A673 (cell line): ENCODE measurements around the gene PROCR. TPM values are rescaled to one million over a fixed set of nuclear protein-coding genes. Genes with fewer than 3 reads are reported as not detected.

Source experiments
- BruUV-seq: library from RNA; stranded (reverse); fragments of 400-500 nt; replicated peaks from 2 replicates; lab custom pipeline; 2021; lab: Mats Ljungman, UMichigan
- CTCF ChIA-PET: fragments of 300-600 bp; sonication (Branson Sonifier 250); formaldehyde crosslinking; loops from one replicate; lab custom pipeline; 2022; ENCODE audit warnings: antibody characterized with exemption; lab: Charles Lee
- POLR2A ChIA-PET: fragments of 300-600 bp; sonication (Branson Sonifier 250); formaldehyde crosslinking; loops from one replicate; lab custom pipeline; 2022; ENCODE audit warnings: antibody characterized with exemption; ENCODE audit not compliant: low non-redundant PET; lab: Charles Lee
- DNase-seq: peaks from one replicate; pipeline ENCODE4 v3.0.0-alpha.2; 2015; ENCODE audit warnings: low spot score
- H3K27ac ChIP-seq: fragments of 200-600 bp; sonication (generic); 2 replicates; pipeline ENCODE4 v1.5.1; 2016; ENCODE audit warnings: mixed run types, low read depth, mild to moderate bottlenecking, mixed read lengths, antibody characterized with exemption, low read length; ENCODE audit not compliant: poor library complexity, severe bottlenecking
- H3K27me3 ChIP-seq: fragments of 200-600 bp; sonication (generic); replicated peaks from 2 replicates; pipeline ENCODE4 v1.6.1; 2017; ENCODE audit warnings: mixed run types, low read depth, mild to moderate bottlenecking, mixed read lengths, antibody characterized with exemption, low read length; ENCODE audit not compliant: insufficient read depth, poor library complexity
- H3K36me3 ChIP-seq: fragments of 200-600 bp; sonication (generic); 2 replicates; pipeline ENCODE4 v1.6.1; 2016; ENCODE audit warnings: mixed run types, mild to moderate bottlenecking, mixed read lengths, antibody characterized with exemption, low read length; ENCODE audit not compliant: insufficient read depth, poor library complexity, severe bottlenecking
- H3K4me1 ChIP-seq: fragments of 200-600 bp; sonication (generic); 2 replicates; pipeline ENCODE4 v1.6.1; 2017; ENCODE audit warnings: mixed run types, mild to moderate bottlenecking, mixed read lengths, antibody characterized with exemption, low read length; ENCODE audit not compliant: insufficient read depth, poor library complexity, severe bottlenecking
- H3K4me3 ChIP-seq: fragments of 200-600 bp; sonication (generic); 2 replicates; pipeline ENCODE4 v1.5.1; 2016; ENCODE audit warnings: low read depth, mixed run types, mild to moderate bottlenecking, mixed read lengths, low read length; ENCODE audit not compliant: poor library complexity, severe bottlenecking
- H3K9me3 ChIP-seq: fragments of 200-600 bp; sonication (generic); 2 replicates; pipeline ENCODE4 v1.6.1; 2016; ENCODE audit warnings: mixed run types, low read depth, mild to moderate bottlenecking, mixed read lengths, antibody characterized with exemption, low read length; ENCODE audit not compliant: poor library complexity, severe bottlenecking
- EZH2 ChIP-seq: fragments of 200-600 bp; sonication (generic); IDR thresholded peaks from 2 replicates; pipeline ENCODE4 v1.6.1; 2017; ENCODE audit warnings: borderline replicate concordance, low read depth, mild to moderate bottlenecking, mixed read lengths, antibody characterized with exemption, low read length; ENCODE audit not compliant: poor library complexity, severe bottlenecking
- intact Hi-C: fragments of 100-400 bp; cut with micrococcal nuclease; formaldehyde crosslinking; loops from one replicate; pipeline ENCODE4 v1.10.0; 2022; ENCODE audit not compliant: unreplicated experiment
- total RNA-seq: library from RNA; stranded (reverse); gene quantifications from 2 replicates; pipeline ENCODE4 v1.2.3, GENCODE V29; 2021
- TF ChIP-seq, protein P1 (sequence below): fragments of 300-800, 200-600 bp; sonication (generic); conservative IDR thresholded peaks from 2 replicates; pipeline ENCODE4 v1.5.1; 2017; ENCODE audit warnings: low read depth, mild to moderate bottlenecking, antibody characterized with exemption, low read length, moderate library complexity, mixed read lengths

Gene PROCR
- total RNA-seq, 1 experiment from 2014 or later: 0.58 TPM

DNA sequence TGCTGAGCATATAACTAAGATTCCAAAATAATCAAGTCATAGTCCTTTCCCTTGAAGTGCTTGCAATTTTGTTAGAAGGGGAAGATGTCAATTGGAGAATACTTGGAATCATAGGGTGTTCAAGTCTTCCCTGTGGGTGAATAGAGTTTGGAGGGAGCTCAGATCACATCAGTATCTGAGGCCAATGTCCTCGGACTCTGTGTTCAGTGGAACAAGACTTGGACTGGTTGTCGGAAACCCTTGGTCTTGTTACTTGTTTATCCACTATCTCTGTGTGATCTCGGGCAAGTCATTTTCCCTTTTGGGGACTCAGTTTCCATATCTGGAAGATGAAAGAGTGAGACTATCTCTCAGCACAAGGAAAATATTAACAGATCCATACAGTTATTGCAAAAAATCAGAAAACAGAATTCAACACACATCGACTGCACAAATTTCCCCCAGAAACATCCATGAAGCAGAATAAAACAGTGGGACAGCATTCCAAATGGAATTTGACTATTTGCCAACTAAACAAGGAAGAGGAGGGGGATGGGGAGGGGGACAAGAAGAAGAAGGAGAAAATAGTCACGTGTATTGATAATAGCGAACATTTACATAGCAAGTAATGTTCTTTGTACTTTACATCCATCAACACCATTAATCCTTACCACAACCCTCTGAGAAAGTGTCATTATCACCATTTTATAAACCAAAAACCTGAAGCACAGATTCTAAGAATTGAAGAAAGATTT lies 20.9 kb upstream of the PROCR start:
- intact Hi-C loops: no loop called here
- TF ChIP-seq EZH2: no peak
- TF ChIP-seq, protein P1, sequence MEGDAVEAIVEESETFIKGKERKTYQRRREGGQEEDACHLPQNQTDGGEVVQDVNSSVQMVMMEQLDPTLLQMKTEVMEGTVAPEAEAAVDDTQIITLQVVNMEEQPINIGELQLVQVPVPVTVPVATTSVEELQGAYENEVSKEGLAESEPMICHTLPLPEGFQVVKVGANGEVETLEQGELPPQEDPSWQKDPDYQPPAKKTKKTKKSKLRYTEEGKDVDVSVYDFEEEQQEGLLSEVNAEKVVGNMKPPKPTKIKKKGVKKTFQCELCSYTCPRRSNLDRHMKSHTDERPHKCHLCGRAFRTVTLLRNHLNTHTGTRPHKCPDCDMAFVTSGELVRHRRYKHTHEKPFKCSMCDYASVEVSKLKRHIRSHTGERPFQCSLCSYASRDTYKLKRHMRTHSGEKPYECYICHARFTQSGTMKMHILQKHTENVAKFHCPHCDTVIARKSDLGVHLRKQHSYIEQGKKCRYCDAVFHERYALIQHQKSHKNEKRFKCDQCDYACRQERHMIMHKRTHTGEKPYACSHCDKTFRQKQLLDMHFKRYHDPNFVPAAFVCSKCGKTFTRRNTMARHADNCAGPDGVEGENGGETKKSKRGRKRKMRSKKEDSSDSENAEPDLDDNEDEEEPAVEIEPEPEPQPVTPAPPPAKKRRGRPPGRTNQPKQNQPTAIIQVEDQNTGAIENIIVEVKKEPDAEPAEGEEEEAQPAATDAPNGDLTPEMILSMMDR: no peak
- Histone ChIP-seq H3K27me3 (no peaks in the 10 kb centered on the region), H3K4me1 (no peaks in the 10 kb centered on the region), H3K9me3 (no peaks in the 10 kb centered on the region), H3K27ac (no peak overlapping the region), H3K36me3 (no peaks in the 10 kb centered on the region), H3K4me3 (no peak overlapping the region)
- CTCF ChIA-PET: interaction anchor here (0.6 kb wide), 1 partner anchor 54 kb away, joined by 4 read pairs; no protein-coding TSS in a partner anchor
- BruUV-seq: no TSS peak
- no peak for DNase-seq
- POLR2A ChIA-PET: no interaction called here

DNA sequence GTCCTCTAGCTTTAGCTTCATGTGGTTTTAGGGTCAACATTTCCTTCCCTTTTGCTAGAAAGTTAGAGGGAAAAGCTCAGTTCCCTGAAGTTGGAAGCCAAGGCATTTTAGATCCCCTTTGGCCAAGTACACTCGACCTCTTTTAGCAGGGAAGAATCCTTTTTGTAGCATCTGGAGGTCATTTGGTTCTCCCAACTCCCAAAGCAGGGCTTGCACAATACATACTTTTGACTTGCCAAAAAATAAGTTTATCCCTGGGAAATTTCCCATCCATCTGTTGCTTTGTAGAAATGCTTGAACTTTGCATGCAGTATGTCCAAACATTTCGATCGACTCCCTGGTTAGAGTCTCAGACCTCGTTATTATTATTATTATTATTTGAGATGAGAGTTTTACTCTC lies 20.1 kb upstream of the PROCR start:
- Histone ChIP-seq H3K27ac (no peak overlapping the region), H3K36me3 (no peaks in the 10 kb centered on the region), H3K9me3 (no peaks in the 10 kb centered on the region), H3K27me3 (no peaks in the 10 kb centered on the region), H3K4me1 (no peaks in the 10 kb centered on the region), H3K4me3 (no peak overlapping the region)
- no TSS peak for BruUV-seq
- POLR2A ChIA-PET: interaction anchor here (0.5 kb wide), 1 partner anchor 9 kb away, joined by 4 read pairs; no protein-coding TSS in a partner anchor
- intact Hi-C loops: no loop called here
- TF ChIP-seq EZH2: no peak
- TF ChIP-seq, protein P1: no peak
- CTCF ChIA-PET: interaction anchor here (0.6 kb wide), 1 partner anchor 55 kb away, joined by 4 read pairs; no protein-coding TSS in a partner anchor
- DNase-seq: no peak

DNA sequence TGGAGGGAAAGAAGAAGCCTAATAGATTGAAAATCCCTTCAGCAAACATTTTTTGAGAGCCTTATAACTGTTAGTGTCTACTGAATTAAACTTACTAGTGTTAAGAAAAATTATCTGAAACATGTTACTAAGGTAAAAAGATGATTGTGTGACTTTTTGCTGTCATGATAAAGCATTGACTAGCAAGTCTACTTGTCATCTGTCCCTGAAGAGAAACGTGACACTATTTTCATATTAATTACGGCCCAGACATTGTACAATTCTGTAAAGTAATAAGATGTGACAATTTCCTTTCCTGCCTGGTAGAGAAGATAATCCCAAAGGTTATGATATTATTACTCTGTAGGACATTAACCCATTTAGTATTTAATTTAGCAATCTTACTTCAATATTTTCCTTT lies 15.9 kb upstream of the PROCR start:
- ChIA-PET POLR2A (no interaction called here), CTCF (no interaction called here)
- intact Hi-C loops: no loop called here
- DNase-seq: no peak
- Histone ChIP-seq H3K4me1 (no peaks in the 10 kb centered on the region), H3K27me3 (no peaks in the 10 kb centered on the region), H3K36me3 (no peaks in the 10 kb centered on the region), H3K9me3 (no peaks in the 10 kb centered on the region), H3K4me3 (no peak overlapping the region), H3K27ac (no peak overlapping the region)
- no TSS peak for BruUV-seq
- TF ChIP-seq, protein P1: no peak
- TF ChIP-seq EZH2: no peak
